DOHH2 (cell line): Measurements from ENCODE around the gene DQX1.
A peak's percentile ranks its signal among the peaks of the same experiment; 100 is the strongest.

Source experiments
- H3F3A ChIP-seq: fragments of 200-600 bp; sonication (generic), shearing (Covaris generic); 2 replicates; pipeline ENCODE4 v1.6.0; 2016; ENCODE audit warnings: antibody characterized with exemption, mild to moderate bottlenecking; ENCODE audit not compliant: control insufficient read depth, insufficient read depth
- H3K27ac ChIP-seq: fragments of 200-600 bp; sonication (generic); 2 replicates; pipeline ENCODE4 v1.5.1; 2014; ENCODE audit warnings: low read depth, mild to moderate bottlenecking, low read length, moderate library complexity
- H3K27me3 ChIP-seq: fragments of 200-600 bp; sonication (generic); 2 replicates; pipeline ENCODE4 v1.6.1; 2014; ENCODE audit warnings: mild to moderate bottlenecking, low read length, mixed read lengths; ENCODE audit not compliant: control insufficient read depth
- H3K36me3 ChIP-seq: fragments of 200-600 bp; sonication (generic); 2 replicates; pipeline ENCODE4 v1.6.1; 2014; ENCODE audit warnings: mild to moderate bottlenecking, low read length, moderate library complexity, mixed read lengths; ENCODE audit not compliant: control insufficient read depth
- H3K4me1 ChIP-seq: fragments of 200-600 bp; sonication (generic); 2 replicates; pipeline ENCODE4 v1.6.1; 2014; ENCODE audit warnings: mild to moderate bottlenecking, low read length, mixed read lengths; ENCODE audit not compliant: control insufficient read depth
- H3K4me2 ChIP-seq: fragments of 200-600 bp; sonication (generic); 2 replicates; pipeline ENCODE4 v1.6.0; 2014; ENCODE audit warnings: mild to moderate bottlenecking, low read length, moderate library complexity
- H3K4me3 ChIP-seq: fragments of 200-600 bp; sonication (generic); 2 replicates; pipeline ENCODE4 v1.5.1; 2014; ENCODE audit warnings: mild to moderate bottlenecking, low read length, mixed read lengths
- H3K79me2 ChIP-seq: fragments of 200-600 bp; sonication (generic); 2 replicates; pipeline ENCODE4 v1.6.1; 2014; ENCODE audit warnings: mild to moderate bottlenecking, low read length, mixed read lengths; ENCODE audit not compliant: control insufficient read depth
- H3K9me2 ChIP-seq: fragments of 200-600 bp; sonication (generic); replicated peaks from 2 replicates; pipeline ENCODE4 v1.6.1; 2014; ENCODE audit warnings: mild to moderate bottlenecking, low read length, mixed read lengths; ENCODE audit not compliant: control insufficient read depth
- H3K9me3 ChIP-seq: fragments of 200-600 bp; sonication (generic); 2 replicates; pipeline ENCODE4 v1.6.1; 2014; ENCODE audit warnings: antibody characterized with exemption, low read length, mixed read lengths; ENCODE audit not compliant: control insufficient read depth, insufficient read depth
- H4K20me1 ChIP-seq: fragments of 200-600 bp; sonication (generic); 2 replicates; pipeline ENCODE4 v1.6.0; 2014; ENCODE audit warnings: low read depth, mild to moderate bottlenecking, antibody characterized with exemption, low read length, moderate library complexity; ENCODE audit not compliant: control insufficient read depth, insufficient read depth
- EZH2phosphoT487 ChIP-seq: fragments of 200-600 bp; sonication (generic); IDR thresholded peaks from 2 replicates; pipeline ENCODE4 v1.6.1; 2017; ENCODE audit warnings: borderline replicate concordance, mild to moderate bottlenecking, antibody characterized with exemption, low read length, moderate library complexity, mixed read lengths
- TF ChIP-seq, protein P1 (sequence below): fragments of 200-600 bp; sonication (generic); IDR thresholded peaks from one replicate; pipeline ENCODE4 v1.5.1; 2014; ENCODE audit warnings: antibody characterized with exemption, mild to moderate bottlenecking, low read depth, low read length; ENCODE audit not compliant: poor library complexity, severe bottlenecking

DQX1 gene

DNA sequence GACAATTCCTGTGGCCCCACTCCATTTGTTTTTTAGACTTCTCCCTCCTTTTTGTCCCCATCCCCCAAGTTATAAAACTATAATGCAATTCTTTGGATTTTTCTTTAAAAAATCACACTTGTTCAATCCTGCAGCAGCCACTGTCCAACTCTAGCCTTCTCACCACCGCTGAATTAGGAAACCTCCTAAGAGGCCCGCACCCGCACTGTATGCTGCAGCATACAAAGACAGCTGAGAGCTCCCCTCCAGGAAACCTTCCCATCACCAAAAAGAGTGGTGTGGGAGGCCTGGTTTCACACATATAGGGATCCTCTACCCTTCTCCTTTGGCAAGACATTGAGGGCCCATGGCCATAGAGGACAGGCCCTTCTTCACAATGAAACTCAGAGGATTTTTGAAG, 21.4 kb downstream of the DQX1 start:
- H3K4me2 ChIP-seq, result no peak overlapping the region
- no peaks in the 10 kb centered on the region for H4K20me1 ChIP-seq
- H3K4me3 ChIP-seq, result no peak overlapping the region
- peaks cover 13% of the 10 kb centered on the region for H3K79me2 ChIP-seq
- H3K9me3 ChIP-seq, result no peaks in the 10 kb centered on the region
- peaks cover 39% of the 10 kb centered on the region for H3K27me3 ChIP-seq
- H3K27ac ChIP-seq, result no peak overlapping the region
- 0 out of 2 replicates have a peak, but pooled peaks cover 2% of the 10 kb centered on the region for H3F3A ChIP-seq
- TF ChIP-seq, protein P1, sequence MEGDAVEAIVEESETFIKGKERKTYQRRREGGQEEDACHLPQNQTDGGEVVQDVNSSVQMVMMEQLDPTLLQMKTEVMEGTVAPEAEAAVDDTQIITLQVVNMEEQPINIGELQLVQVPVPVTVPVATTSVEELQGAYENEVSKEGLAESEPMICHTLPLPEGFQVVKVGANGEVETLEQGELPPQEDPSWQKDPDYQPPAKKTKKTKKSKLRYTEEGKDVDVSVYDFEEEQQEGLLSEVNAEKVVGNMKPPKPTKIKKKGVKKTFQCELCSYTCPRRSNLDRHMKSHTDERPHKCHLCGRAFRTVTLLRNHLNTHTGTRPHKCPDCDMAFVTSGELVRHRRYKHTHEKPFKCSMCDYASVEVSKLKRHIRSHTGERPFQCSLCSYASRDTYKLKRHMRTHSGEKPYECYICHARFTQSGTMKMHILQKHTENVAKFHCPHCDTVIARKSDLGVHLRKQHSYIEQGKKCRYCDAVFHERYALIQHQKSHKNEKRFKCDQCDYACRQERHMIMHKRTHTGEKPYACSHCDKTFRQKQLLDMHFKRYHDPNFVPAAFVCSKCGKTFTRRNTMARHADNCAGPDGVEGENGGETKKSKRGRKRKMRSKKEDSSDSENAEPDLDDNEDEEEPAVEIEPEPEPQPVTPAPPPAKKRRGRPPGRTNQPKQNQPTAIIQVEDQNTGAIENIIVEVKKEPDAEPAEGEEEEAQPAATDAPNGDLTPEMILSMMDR, result no peak
- no peak for TF ChIP-seq EZH2phosphoT487
- peaks cover 14% of the 10 kb centered on the region for H3K36me3 ChIP-seq
- H3K4me1 ChIP-seq, result peaks cover 41% of the 10 kb centered on the region
- no peaks in the 10 kb centered on the region for H3K9me2 ChIP-seq

DNA sequence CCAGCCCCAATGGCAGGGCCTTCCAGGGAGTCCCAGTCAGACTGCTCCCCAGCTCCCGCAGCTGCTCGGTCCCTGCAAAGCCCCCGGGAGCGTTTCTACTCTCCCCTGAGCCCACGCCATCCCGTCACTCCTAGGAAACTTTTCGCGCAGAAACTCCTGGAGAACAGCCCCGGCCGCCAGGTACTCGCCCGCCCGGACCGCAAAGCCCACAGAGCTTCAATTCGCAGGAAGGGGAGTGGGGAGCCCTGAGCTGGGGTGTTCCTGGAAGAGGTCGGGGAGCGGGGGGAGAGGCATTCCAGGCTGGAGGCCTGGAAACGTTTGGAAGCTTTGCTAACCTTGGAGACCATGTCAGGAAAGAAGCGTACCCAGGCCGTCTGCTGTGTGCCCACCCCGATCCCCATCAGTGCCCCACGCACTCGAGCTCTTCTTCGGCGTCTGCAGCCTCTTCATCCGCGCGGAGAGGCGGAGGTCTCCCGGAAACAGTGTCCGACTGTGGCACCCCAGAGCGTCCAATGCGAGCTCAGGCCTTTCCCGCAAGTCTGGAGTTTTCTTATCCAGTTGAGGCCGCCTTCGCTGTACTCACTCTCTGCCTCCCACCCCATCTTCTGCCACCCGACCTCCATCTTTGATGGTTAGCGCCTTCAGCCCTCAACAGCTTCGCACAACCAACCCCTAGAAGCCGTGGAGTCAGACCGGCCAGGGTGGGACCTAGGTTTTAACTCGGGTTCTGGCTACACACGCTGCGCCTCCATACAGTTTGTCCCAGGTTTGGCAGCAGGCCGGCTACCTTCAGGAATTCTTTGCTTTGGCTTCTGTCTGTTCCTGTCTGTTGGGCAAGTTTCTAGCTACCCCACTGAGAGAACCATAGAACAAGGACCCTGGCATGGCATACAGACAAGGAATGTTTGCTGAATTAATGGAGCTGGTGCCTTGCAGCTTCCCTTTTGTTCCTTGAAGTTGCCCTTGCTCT, 22.2 kb downstream of the DQX1 start:
- Histone ChIP-seq H3K4me1 (peaks cover 41% of the 10 kb centered on the region), H3K9me2 (no peaks in the 10 kb centered on the region), H3K36me3 (peaks cover 14% of the 10 kb centered on the region), H3K4me2 (peak overlapping the region; percentile 82), H3K79me2 (peaks cover 13% of the 10 kb centered on the region), H3K9me3 (no peaks in the 10 kb centered on the region), H3K4me3 (peak overlapping the region; percentile 68), H3K27me3 (peaks cover 47% of the 10 kb centered on the region), H3K27ac (no peak overlapping the region), H3F3A (no peaks in the 10 kb centered on the region), H4K20me1 (no peaks in the 10 kb centered on the region)
- TF ChIP-seq, protein P1, result no peak
- no peak for TF ChIP-seq EZH2phosphoT487

DNA sequence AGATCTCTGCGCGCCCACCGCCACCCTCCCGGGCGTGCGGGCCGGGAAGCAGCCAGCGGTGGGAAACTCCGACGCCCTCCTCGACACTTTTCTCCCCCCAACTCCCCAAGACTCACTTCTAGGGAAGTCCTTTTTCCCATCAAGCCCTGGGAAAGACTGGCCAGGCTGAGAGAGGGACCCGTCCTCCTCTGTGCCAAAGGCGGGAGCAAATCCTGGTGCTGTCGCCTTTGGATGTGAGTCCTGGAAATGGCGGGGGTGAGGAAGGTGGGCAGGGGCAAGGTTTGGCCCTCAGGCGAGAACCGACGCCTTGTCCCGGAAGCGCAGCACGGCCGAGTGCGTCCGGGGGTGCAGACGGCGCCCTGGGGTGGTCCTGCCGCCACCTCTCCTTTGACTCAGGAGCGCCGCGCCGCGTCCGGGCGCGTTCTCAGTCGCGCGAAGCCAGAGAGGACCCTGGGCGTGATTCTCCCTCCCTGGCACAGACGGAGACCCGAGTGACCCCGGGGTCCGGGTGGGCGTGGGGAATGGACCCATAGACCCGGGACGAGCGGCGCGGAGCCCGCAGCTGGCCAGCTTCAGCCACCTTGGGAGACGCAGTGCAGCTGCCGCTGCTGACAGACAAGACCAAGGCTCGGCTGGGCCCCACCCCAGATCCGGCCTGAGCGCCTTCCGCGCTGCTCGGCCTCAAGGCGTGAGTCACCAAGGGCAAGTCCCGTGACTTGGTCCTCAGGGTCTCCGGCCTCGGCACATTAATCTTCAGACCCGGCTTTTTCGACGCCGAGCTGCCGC, 23.1 kb downstream of the DQX1 start:
- Histone ChIP-seq H3K9me3 (no peaks in the 10 kb centered on the region), H3K9me2 (no peaks in the 10 kb centered on the region), H3K4me3 (peak overlapping the region; percentile 68), H3K4me1 (peaks cover 35% of the 10 kb centered on the region), H3F3A (no peaks in the 10 kb centered on the region), H3K79me2 (peaks cover 13% of the 10 kb centered on the region), H3K27ac (no peak overlapping the region), H3K4me2 (peak overlapping the region; percentile 82), H4K20me1 (no peaks in the 10 kb centered on the region), H3K36me3 (peaks cover 14% of the 10 kb centered on the region), H3K27me3 (peaks cover 56% of the 10 kb centered on the region)
- TF ChIP-seq, protein P1, result peak; percentile 58
- TF ChIP-seq EZH2phosphoT487, result no peak
